ENCODE results near the gene SLC6A19.

DNA sequence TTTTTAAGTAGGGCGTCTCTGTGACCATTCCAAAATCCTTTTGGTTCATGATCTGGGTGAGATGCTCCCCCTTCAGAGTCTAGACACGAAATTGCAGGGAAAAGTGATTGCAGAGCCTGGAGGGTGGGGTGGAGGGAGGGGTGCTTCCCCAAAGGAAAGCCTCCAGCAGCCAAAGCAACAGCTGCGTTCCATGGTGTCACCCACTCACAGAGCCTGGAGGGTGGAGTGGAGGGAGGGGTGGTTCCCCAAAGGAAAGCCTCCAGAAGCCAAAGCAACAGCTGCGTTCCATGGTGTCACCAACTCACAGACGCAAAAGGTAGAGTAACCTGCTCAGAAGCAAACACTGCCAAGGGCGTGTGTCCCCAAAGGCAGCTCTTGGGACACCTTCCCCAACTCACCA is 46.4 kb downstream of the SLC6A19 start:
- TF ChIP-seq, protein P1, sequence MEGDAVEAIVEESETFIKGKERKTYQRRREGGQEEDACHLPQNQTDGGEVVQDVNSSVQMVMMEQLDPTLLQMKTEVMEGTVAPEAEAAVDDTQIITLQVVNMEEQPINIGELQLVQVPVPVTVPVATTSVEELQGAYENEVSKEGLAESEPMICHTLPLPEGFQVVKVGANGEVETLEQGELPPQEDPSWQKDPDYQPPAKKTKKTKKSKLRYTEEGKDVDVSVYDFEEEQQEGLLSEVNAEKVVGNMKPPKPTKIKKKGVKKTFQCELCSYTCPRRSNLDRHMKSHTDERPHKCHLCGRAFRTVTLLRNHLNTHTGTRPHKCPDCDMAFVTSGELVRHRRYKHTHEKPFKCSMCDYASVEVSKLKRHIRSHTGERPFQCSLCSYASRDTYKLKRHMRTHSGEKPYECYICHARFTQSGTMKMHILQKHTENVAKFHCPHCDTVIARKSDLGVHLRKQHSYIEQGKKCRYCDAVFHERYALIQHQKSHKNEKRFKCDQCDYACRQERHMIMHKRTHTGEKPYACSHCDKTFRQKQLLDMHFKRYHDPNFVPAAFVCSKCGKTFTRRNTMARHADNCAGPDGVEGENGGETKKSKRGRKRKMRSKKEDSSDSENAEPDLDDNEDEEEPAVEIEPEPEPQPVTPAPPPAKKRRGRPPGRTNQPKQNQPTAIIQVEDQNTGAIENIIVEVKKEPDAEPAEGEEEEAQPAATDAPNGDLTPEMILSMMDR (tag by site-specific recombination; IDR thresholded peaks at IDR 0.05) = no peak
- TF ChIP-seq, protein P2, sequence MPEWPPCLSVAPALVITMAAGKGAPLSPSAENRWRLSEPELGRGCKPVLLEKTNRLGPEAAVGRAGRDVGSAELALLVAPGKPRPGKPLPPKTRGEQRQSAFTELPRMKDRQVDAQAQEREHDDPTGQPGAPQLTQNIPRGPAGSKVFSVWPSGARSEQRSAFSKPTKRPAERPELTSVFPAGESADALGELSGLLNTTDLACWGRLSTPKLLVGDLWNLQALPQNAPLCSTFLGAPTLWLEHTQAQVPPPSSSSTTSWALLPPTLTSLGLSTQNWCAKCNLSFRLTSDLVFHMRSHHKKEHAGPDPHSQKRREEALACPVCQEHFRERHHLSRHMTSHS (tag by site-specific recombination; IDR thresholded peaks at IDR 0.05) = no peak
- TF ChIP-seq, protein P3, sequence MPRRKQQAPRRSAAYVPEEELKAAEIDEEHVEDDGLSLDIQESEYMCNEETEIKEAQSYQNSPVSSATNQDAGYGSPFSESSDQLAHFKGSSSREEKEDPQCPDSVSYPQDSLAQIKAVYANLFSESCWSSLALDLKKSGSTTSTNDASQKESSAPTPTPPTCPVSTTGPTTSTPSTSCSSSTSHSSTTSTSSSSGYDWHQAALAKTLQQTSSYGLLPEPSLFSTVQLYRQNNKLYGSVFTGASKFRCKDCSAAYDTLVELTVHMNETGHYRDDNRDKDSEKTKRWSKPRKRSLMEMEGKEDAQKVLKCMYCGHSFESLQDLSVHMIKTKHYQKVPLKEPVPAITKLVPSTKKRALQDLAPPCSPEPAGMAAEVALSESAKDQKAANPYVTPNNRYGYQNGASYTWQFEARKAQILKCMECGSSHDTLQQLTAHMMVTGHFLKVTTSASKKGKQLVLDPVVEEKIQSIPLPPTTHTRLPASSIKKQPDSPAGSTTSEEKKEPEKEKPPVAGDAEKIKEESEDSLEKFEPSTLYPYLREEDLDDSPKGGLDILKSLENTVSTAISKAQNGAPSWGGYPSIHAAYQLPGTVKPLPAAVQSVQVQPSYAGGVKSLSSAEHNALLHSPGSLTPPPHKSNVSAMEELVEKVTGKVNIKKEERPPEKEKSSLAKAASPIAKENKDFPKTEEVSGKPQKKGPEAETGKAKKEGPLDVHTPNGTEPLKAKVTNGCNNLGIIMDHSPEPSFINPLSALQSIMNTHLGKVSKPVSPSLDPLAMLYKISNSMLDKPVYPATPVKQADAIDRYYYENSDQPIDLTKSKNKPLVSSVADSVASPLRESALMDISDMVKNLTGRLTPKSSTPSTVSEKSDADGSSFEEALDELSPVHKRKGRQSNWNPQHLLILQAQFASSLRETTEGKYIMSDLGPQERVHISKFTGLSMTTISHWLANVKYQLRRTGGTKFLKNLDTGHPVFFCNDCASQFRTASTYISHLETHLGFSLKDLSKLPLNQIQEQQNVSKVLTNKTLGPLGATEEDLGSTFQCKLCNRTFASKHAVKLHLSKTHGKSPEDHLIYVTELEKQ (tag by site-specific recombination; IDR thresholded peaks at IDR 0.05; ENCODE audit: borderline replicate concordance) = no peak
- no peak for TF ChIP-seq ZNF175 (tag by site-specific recombination; IDR thresholded peaks at IDR 0.05)
- TF ChIP-seq, protein P4, sequence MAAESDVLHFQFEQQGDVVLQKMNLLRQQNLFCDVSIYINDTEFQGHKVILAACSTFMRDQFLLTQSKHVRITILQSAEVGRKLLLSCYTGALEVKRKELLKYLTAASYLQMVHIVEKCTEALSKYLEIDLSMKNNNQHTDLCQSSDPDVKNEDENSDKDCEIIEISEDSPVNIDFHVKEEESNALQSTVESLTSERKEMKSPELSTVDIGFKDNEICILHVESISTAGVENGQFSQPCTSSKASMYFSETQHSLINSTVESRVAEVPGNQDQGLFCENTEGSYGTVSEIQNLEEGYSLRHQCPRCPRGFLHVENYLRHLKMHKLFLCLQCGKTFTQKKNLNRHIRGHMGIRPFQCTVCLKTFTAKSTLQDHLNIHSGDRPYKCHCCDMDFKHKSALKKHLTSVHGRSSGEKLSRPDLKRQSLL (tag by site-specific recombination; IDR thresholded peaks at IDR 0.05) = no peak
- TF ChIP-seq ZNF10 (tag by site-specific recombination; IDR thresholded peaks at IDR 0.05) = no peak
- no peak for TF ChIP-seq ZNF623 (tag by site-specific recombination; IDR thresholded peaks at IDR 0.05)
- no peak for TF ChIP-seq ZNF114 (tag by site-specific recombination; IDR thresholded peaks at IDR 0.05)
- TF ChIP-seq TCF7L2 (IDR thresholded peaks at IDR 0.05; ENCODE audit: borderline replicate concordance, low read depth, low read length) = no peak
- no peak for TF ChIP-seq ZNF510 (tag by site-specific recombination; IDR thresholded peaks at IDR 0.05; ENCODE audit: insufficient replicate concordance)
- no peak for TF ChIP-seq YY1 (tag by site-specific recombination; IDR thresholded peaks at IDR 0.05)
- TF ChIP-seq KLF9 (tag by site-specific recombination; IDR thresholded peaks at IDR 0.05; ENCODE audit: low read depth) = no peak
- TF ChIP-seq ZNF274 (IDR thresholded peaks at IDR 0.05; ENCODE audit: low read length) = no peak
- TF ChIP-seq ZNF274 (tag by site-specific recombination; IDR thresholded peaks at IDR 0.05; ENCODE audit: borderline replicate concordance) = no peak
- no peak for TF ChIP-seq KLF16 (tag by site-specific recombination; IDR thresholded peaks at IDR 0.05)
